ENCODE data around the gene RAPGEF1. TPM values are rescaled to one million over a fixed set of nuclear protein-coding genes. Genes with fewer than 3 reads are reported as not detected.

Gene RAPGEF1
- total and polyA plus RNA-seq, 2 of the 13 experiments (the other 11 are each of a cell fraction or from before 2014, with no cell fraction given) = 21.2 to 38.9 TPM

GRCh38 chr9:131685753-131686706 lies 53.8 kb downstream of the RAPGEF1 start:
- Histone ChIP-seq H3K9me3 (ENCODE audit: low read length) (no peaks in the 10 kb centered on the region), H3K36me3 (replicated peaks in 1 of 2; ENCODE audit: control insufficient read depth in 1 of 2, insufficient read depth in 2 of 2, low read length in 2 of 2) (no peaks in the 10 kb centered on the region; a peak in 1 of 5 replicates), H4K20me1 (ENCODE audit: insufficient read depth, low read length) (no peaks in the 10 kb centered on the region), H2AFZ (ENCODE audit: low read length) (no peak overlapping the region), H3K27ac (ENCODE audit: extremely low read length, insufficient read depth, low read length) (no peak overlapping the region), H3K27me3 (ENCODE audit: control insufficient read depth in 1 of 2, insufficient read depth in 2 of 2, low read length in 2 of 2) (no peaks in the 10 kb centered on the region), H3K4me1 (ENCODE audit: insufficient read depth, low read length) (peaks cover 15% of the 10 kb centered on the region), H3K9ac (ENCODE audit: insufficient read depth, low read depth, low read length) (no peak overlapping the region), H3K4me2 (ENCODE audit: low read depth, low read length) (no peak overlapping the region), H3K4me3 (replicated peaks in 1 of 3; ENCODE audit: insufficient read depth in 1 of 3, low read depth in 2 of 3, low read length in 3 of 3) (no peak overlapping the region), H3K79me2 (ENCODE audit: insufficient read depth, low read length) (peaks cover 6% of the 10 kb centered on the region)
- no peak for DNase-seq (ENCODE audit: low spot score)
- CTCF ChIA-PET (ENCODE audit: low intra/inter-chr PET ratio, low total read pairs) = no interaction called here
- in situ Hi-C loops (cut with HindIII; ENCODE audit: extremely low pct_ligation_motif_present, low pct_unique_long_range_greater_than_20kb) (no loop called here), intact Hi-C loops (cut with micrococcal nuclease; ENCODE audit: unreplicated experiment) (no loop called here)
- FAIRE-seq = no peak
- POLR2A ChIA-PET = no interaction called here
- 95% methylated on average over 15 of the region's 15 CpGs for WGBS (ENCODE audit: low lambda C conversion rate)
- TF ChIP-seq, protein P1, sequence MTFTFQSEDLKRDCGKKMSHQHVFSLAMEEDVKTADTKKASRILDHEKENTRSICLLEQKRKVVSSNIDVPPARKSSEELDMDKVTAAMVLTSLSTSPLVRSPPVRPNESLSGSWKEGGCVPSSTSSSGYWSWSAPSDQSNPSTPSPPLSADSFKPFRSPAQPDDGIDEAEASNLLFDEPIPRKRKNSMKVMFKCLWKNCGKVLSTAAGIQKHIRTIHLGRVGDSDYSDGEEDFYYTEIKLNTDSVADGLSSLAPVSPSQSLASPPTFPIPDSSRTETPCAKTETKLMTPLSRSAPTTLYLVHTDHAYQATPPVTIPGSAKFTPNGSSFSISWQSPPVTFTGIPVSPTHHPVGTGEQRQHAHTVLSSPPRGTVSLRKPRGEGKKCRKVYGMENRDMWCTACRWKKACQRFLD (CRISPR knock-in tag; IDR thresholded peaks at IDR 0.05; ENCODE audit: borderline replicate concordance) = no peak
- TF ChIP-seq, protein P2, sequence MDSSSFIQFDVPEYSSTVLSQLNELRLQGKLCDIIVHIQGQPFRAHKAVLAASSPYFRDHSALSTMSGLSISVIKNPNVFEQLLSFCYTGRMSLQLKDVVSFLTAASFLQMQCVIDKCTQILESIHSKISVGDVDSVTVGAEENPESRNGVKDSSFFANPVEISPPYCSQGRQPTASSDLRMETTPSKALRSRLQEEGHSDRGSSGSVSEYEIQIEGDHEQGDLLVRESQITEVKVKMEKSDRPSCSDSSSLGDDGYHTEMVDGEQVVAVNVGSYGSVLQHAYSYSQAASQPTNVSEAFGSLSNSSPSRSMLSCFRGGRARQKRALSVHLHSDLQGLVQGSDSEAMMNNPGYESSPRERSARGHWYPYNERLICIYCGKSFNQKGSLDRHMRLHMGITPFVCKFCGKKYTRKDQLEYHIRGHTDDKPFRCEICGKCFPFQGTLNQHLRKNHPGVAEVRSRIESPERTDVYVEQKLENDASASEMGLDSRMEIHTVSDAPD (CRISPR knock-in tag; IDR thresholded peaks at IDR 0.05) = no peak
- TF ChIP-seq SOX5 (CRISPR knock-in tag; IDR thresholded peaks at IDR 0.05; ENCODE audit: borderline replicate concordance) = no peak
- TF ChIP-seq ZBTB40 (IDR thresholded peaks at IDR 0.05) = no peak
- TF ChIP-seq ZBTB40 (CRISPR knock-in tag; IDR thresholded peaks at IDR 0.05) = peak; percentile 81
- no peak for ATAC-seq
- BruUV-seq (replicated peaks) = no TSS peak
